Forelimb muscle (tissue), 1 donor: ENCODE measurements around the gene SLC25A29. TPM values are rescaled to one million over a fixed set of nuclear protein-coding genes. Genes with fewer than 3 reads are reported as not detected.
"Not testable (repeated sequence)": the region's sequence is repeated elsewhere in the genome, so short reads cannot be mapped to it uniquely, and the experiment has no call there.

Source experiments
- DNase-seq: peaks from one replicate; pipeline ENCODE4 v3.0.0-alpha.2; 2013; ENCODE audit warnings: low read depth
- polyA plus RNA-seq: library from polyadenylated mRNA; unstranded; fragments of 120-200 nt; gene quantifications from one replicate; pipeline ENCODE4 v1.2.1, GENCODE V29; 2013; ENCODE audit not compliant: insufficient read length

Gene SLC25A29
- polyA plus RNA-seq, 1 donor, result 41.0 TPM

GRCh38 chr14:100312110-100312876 lies 6.0 kb upstream of the SLC25A29 start:
- DNase-seq, result not testable (repeated sequence)

- DNase-seq, result no peak
Observed at GRCh38 chr14:100309028-100309737, 2.9 kb upstream of the SLC25A29 start.

- DNase-seq, result not testable (repeated sequence)
Observed at GRCh38 chr14:100308427-100308792, 2.2 kb upstream of the SLC25A29 start.

- DNase-seq, result no peak
Observed at GRCh38 chr14:100307766-100308426, 1.7 kb upstream of the SLC25A29 start.

- no peak for DNase-seq
Observed at GRCh38 chr14:100306998-100307765, 938 bp upstream of the SLC25A29 start.

GRCh38 chr14:100305324-100306100 lies 732 bp downstream of the SLC25A29 start:
- no peak for DNase-seq

GRCh38 chr14:100304825-100305323 lies 1.4 kb downstream of the SLC25A29 start:
- no peak for DNase-seq

GRCh38 chr14:100303925-100304324 lies 2.3 kb downstream of the SLC25A29 start:
- no peak for DNase-seq

GRCh38 chr14:100303179-100303578 lies 3.1 kb downstream of the SLC25A29 start:
- DNase-seq, result no peak

GRCh38 chr14:100302616-100303015 lies 3.6 kb downstream of the SLC25A29 start:
- DNase-seq, result no peak

GRCh38 chr14:100299238-100299560 lies 7.0 kb downstream of the SLC25A29 start:
- no peak for DNase-seq

GRCh38 chr14:100298551-100299237 lies 7.5 kb downstream of the SLC25A29 start:
- no peak for DNase-seq

GRCh38 chr14:100297320-100298300 lies 8.6 kb downstream of the SLC25A29 start:
- peak; percentile 69 for DNase-seq

- DNase-seq, result not testable (repeated sequence)
Observed at GRCh38 chr14:100296729-100297128, 9.5 kb downstream of the SLC25A29 start.

- DNase-seq, result no peak
Observed at GRCh38 chr14:100296106-100296651, 10.1 kb downstream of the SLC25A29 start.

GRCh38 chr14:100295376-100296105 lies 10.7 kb downstream of the SLC25A29 start:
- DNase-seq, result no peak

GRCh38 chr14:100294963-100295330 lies 11.3 kb downstream of the SLC25A29 start:
- DNase-seq, result no peak
